ENCODE measurements around the gene RELN. TPM values are rescaled to one million over a fixed set of nuclear protein-coding genes. Genes with fewer than 3 reads are reported as not detected.

The RELN gene
- total RNA-seq, 4 donors from 2014 or later, result 1.2 to 7.1 (median 3.7) TPM

DNA sequence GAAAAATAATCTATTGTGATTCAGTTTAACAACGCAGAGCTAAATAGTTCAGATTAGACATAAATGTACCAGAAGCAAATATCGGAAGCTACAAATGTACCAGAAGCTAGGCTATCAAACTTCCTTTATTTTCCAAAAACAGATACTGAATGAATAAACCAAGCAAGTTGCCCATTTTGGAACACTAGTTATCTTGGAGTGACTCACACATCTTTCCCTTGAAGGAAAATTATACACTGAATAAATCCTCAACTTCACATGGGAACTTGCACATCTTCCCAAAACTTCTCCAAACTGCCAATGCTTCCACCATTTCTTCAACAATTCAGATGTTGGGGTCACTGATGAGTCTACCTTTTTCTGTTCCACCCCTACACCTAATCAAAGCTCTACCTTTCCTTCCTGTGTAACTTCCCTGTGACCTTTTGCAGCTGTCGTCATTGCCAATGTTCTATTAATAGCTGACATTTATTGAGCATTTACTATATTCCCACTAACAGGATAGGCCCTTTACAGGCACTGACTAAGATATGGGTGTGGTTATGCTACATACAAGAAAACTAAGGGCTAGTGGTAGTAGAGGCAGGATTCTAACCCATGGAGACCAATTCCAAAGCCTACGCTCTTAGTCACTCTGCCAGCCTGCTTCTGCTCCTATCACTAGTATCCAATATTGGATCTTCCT lies 22.7 kb downstream of the RELN start:
- TF ChIP-seq, protein P1, sequence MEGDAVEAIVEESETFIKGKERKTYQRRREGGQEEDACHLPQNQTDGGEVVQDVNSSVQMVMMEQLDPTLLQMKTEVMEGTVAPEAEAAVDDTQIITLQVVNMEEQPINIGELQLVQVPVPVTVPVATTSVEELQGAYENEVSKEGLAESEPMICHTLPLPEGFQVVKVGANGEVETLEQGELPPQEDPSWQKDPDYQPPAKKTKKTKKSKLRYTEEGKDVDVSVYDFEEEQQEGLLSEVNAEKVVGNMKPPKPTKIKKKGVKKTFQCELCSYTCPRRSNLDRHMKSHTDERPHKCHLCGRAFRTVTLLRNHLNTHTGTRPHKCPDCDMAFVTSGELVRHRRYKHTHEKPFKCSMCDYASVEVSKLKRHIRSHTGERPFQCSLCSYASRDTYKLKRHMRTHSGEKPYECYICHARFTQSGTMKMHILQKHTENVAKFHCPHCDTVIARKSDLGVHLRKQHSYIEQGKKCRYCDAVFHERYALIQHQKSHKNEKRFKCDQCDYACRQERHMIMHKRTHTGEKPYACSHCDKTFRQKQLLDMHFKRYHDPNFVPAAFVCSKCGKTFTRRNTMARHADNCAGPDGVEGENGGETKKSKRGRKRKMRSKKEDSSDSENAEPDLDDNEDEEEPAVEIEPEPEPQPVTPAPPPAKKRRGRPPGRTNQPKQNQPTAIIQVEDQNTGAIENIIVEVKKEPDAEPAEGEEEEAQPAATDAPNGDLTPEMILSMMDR (IDR thresholded peaks at IDR 0.05), result no peak

DNA sequence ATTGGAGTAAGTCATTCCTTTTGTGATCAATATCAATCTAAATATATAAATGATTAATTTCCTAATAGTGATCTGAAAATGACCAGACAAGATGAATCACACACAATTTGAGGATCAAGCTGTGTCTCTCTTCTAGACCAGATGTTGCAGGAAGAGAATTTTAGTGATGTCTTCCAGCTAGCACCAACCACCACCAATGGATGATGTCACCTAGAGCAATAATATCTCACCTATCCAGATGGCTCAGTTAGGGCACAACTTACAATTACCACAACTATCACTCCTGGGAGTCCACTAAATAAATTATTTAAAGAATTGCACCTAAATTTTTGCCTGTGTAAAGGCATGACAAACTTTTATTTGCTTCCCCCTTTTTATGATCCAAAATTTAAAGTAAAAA lies 25.2 kb downstream of the RELN start:
- TF ChIP-seq, protein P1 (IDR thresholded peaks at IDR 0.05), result no peak
- ATAC-seq (ENCODE audit: low FRiP score) (no peak), DNase-seq (ENCODE audit: low spot score) (no peak)

More for the DNA sequence above, 22.7 kb downstream of the RELN start:
- DNase-seq (ENCODE audit: low spot score), result no peak
- ATAC-seq (ENCODE audit: low FRiP score), result no peak

DNA sequence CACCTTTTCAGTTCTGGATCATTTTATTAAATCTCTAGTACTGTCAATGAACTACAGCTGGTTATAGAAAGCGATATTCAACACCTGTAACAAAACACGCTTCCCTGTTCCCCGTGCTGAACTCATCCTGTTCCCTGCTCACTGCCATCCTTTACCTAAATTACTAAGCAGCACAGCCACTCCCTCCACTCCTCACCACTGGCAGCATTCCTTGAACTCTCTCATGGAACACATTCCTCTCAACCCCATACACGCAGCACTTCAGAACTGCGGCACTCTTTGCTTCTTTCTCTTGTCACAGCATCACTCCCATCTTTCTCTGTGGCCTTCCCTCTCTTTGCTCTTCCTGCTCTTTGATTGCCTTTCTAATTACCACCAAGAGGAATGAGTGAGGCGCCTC lies 27.4 kb downstream of the RELN start:
- DNase-seq (ENCODE audit: low spot score), result no peak
- ATAC-seq (ENCODE audit: low FRiP score), result no peak
- TF ChIP-seq, protein P1 (IDR thresholded peaks at IDR 0.05), result no peak

DNA sequence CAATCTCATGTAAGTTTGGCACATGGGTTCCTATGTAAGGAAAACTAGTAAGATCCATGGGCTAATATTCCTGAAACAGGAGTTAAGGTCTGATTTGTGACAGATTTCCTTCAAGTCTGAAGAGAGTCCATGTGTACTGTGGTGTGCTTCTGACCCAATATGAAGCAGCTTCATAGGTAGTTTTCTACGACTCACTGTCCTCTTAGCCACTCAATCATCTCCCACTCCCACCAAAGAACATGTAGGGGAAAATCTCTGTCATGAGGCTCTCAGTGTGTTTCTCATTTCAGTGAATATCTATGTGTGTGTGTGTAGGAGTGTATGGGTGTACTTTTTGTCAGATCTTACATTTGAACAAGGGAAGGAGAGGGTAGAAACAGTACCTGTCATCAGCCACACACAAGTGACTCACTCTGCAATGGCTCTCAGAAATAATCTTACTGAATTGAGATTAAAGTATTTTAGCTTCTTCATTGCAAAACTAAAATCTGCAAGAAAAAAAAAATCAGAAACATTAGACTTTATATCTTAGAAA lies 31.1 kb downstream of the RELN start:
- DNase-seq (ENCODE audit: low spot score) (no peak), ATAC-seq (ENCODE audit: low FRiP score) (no peak)
- TF ChIP-seq, protein P1 (IDR thresholded peaks at IDR 0.05), result no peak

DNA sequence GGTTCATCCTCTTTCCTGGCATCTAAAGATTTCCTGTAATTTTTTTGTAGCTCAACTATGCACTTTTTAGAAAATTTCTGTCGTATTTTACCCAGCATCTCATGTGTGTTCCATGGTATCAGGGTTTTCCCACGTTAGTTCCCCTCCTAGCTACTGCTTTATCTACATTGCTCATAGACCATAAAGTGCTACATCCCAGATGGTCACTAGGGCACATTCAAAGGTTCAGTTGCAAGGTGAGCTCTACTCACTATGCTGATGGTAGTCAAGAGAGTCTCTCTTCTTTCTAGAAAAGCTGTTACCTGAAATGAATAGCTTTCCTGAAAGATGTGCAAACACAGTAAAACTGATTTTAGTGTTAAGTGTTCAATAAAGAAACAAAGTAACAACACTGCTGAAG lies 33.5 kb downstream of the RELN start:
- ATAC-seq (ENCODE audit: low FRiP score), result no peak
- no peak for DNase-seq (ENCODE audit: low spot score)
- TF ChIP-seq, protein P1 (IDR thresholded peaks at IDR 0.05), result no peak

DNA sequence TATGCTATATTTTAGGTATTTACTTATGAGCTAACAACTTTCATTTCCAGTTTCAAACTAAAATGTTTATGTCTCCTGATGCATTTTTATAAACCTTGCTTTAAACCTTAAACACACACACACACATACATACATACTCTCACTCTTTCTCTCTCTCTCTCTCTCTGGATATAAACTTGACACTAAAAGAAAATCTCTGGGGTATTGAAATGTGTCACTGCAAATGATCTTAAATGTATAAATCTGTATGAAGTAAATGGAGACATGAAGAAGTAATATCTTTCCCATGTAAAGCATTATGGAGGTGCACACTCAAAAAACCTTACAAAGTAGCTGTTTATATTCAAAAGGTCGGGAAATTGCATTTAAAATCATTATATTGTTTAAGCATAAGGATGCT lies 37.0 kb downstream of the RELN start:
- ATAC-seq (ENCODE audit: low FRiP score) (no peak), DNase-seq (ENCODE audit: low spot score) (no peak)
- TF ChIP-seq, protein P1 (IDR thresholded peaks at IDR 0.05), result no peak

DNA sequence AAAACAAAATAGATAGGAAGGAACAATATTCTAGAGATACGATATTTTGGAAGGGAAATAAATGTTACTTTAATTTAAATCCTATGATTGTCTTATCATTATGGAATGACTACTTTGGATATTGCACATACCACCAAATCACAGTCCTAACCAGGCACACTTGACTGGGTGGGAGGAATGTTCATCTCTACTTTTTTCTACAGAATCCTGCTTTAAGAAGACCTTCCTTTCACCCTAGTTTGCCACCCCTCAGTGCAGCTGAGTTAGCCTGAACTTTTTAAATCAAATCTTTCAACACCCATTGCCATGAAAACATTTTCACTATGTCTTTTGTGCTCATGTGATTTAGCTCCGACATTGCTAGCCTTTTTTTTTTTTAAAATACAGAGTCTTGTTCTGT lies 38.1 kb downstream of the RELN start:
- DNase-seq (ENCODE audit: low spot score), result no peak
- TF ChIP-seq, protein P1 (IDR thresholded peaks at IDR 0.05), result no peak

More for the DNA sequence above, 38.1 kb downstream of the RELN start:
- ATAC-seq (ENCODE audit: low FRiP score), result no peak

Data from omental fat pad (tissue), 4 donors.